Activated T-helper 2 cell treated with anti-CD3 and anti-CD28 coated beads, Interferon-gamma antibody, Interleukin-2, Interleukin-4, amounts not matched to agents 10 μg/mL and 5 μg/mL and 100 μg/mL, durations not matched to agents 14 hours and 24 hours and 36 hours (primary cell): ENCODE results near the gene ATP5F1A. TPM values are rescaled to one million over a fixed set of nuclear protein-coding genes. Genes with fewer than 3 reads are reported as not detected.
"Not testable (repeated sequence)": the region's sequence is repeated elsewhere in the genome, so short reads cannot be mapped to it uniquely, and the experiment has no call there.

Experiments
- DNase-seq: peaks from one replicate; pipeline ENCODE4 v3.0.0; 2021; ENCODE audit warnings: low spot score
- H3K27ac Mint-ChIP-seq: one replicate; pipeline ENCODE4 v1.8.0; 2021; ENCODE audit warnings: mixed read lengths
- H3K27me3 Mint-ChIP-seq: one replicate; pipeline ENCODE4 v1.8.0; 2021; ENCODE audit warnings: low read depth, mixed read lengths
- H3K36me3 Mint-ChIP-seq: one replicate; pipeline ENCODE4 v1.8.0; 2021; ENCODE audit warnings: low read depth, mixed read lengths
- H3K4me1 Mint-ChIP-seq: one replicate; pipeline ENCODE4 v1.8.0; 2021; ENCODE audit warnings: low read depth, mixed read lengths
- H3K4me3 Mint-ChIP-seq: one replicate; pipeline ENCODE4 v1.8.0; 2021; ENCODE audit warnings: low read depth, mild to moderate bottlenecking, moderate library complexity, mixed read lengths
- H3K9me3 Mint-ChIP-seq: one replicate; pipeline ENCODE4 v1.8.0; 2021; ENCODE audit warnings: mixed read lengths
- intact Hi-C: fragments of 100-400 bp; cut with micrococcal nuclease; formaldehyde crosslinking; loops from one replicate; pipeline ENCODE4 v1.15.1; 2023
- total RNA-seq: library from RNA; stranded (reverse); gene quantifications from 2 replicates; pipeline ENCODE4 v1.2.3, GENCODE V29; 2022

Gene ATP5F1A
- total RNA-seq, 1 donor from 2014 or later = 441 TPM

DNA sequence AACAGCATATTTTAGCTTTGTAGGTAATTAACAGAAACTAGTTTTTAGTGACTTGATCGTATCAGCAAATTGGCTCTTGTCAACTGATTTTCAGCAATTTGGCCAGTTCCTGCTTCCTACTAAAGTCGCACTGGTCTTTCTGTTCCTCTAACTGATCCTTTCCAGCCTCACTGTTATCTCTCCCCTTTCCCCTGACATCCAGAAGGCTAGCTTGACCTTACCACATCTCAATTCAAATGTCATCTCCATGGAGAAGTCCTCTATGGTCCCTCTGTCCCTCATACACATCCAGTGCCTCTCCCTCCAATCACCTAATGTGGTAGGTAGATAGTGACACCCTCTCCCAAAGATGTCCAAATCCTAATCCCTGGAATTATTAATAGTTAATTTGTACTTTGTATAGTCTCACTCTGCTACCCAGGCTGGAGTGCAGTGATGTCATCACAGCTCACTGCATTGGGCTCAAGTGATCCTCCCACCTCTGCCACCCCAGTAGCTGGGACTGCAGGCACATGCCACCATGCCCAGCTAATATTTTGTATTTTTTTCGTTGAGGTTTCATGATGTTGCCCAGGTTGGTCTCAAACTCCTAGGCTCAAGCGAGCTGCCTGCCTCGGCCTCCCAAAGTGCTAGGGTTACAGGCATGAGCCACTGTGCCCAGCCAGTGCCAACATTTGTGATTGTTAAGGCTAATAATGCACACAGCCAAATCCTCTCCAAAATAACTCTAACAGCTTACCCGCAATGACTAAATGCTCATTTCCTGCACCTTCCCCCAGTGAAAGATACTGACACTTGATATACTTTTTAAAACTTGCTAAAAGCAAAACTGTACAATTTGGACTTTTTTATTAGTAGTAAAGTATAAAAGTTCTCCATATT lies 42.9 kb downstream of the ATP5F1A start:
- Mint-ChIP-seq H3K27me3 (no peaks in the 10 kb centered on the region), H3K4me1 (peaks cover 46% of the 10 kb centered on the region), H3K4me3 (peak overlapping the region; percentile 54), H3K27ac (peak overlapping the region; percentile 85), H3K9me3 (no peaks in the 10 kb centered on the region), H3K36me3 (peaks cover 26% of the 10 kb centered on the region)
- intact Hi-C loops = loop anchor here (5.0 kb wide), 2 partner anchors 43 to 368 kb away; no protein-coding TSS in a partner anchor
- no peak for DNase-seq

DNA sequence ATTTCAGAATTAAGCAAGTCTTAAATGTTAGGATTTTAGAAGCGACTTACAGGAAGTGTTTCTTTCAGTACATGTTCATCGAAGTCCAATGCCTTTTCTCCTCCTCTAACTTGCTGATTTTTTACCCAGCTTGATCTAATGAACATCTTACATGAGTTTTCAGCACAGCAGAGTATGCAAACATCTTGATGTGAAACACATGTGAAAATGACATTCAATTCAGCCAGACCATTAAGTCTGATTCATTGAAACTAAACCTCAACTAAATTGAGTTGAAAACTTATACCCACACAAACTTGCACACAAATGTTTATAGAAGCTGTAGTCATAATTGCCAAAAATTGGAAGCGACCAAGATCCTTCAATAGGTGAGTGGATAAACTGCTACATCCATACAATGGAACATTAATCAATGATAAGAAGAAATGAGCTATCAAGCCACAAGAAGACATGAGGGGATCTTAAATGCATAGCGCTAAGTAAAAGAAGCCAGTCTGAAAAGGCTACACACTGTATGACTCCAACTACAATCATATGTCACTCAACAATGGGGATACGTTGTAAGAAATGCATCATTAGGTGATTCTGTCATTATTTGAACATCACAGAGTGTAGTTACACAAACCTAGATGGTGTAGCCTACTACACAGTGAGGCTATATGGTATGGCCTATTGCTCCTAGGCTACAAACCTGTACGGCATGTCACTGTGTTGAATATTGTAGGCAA lies 44.6 kb downstream of the ATP5F1A start:
- H3K4me1 Mint-ChIP-seq = peaks cover 46% of the 10 kb centered on the region
- DNase-seq = no peak
- H3K9me3 Mint-ChIP-seq = no peaks in the 10 kb centered on the region
- H3K4me3 Mint-ChIP-seq = no peak overlapping the region
- H3K36me3 Mint-ChIP-seq = peaks cover 26% of the 10 kb centered on the region
- peak overlapping the region; percentile 13 for H3K27ac Mint-ChIP-seq
- H3K27me3 Mint-ChIP-seq = no peaks in the 10 kb centered on the region
- intact Hi-C loops = loop anchor here (1.0 to 5.0 kb wide), 3 partner anchors 16 to 366 kb away; no protein-coding TSS in a partner anchor

DNA sequence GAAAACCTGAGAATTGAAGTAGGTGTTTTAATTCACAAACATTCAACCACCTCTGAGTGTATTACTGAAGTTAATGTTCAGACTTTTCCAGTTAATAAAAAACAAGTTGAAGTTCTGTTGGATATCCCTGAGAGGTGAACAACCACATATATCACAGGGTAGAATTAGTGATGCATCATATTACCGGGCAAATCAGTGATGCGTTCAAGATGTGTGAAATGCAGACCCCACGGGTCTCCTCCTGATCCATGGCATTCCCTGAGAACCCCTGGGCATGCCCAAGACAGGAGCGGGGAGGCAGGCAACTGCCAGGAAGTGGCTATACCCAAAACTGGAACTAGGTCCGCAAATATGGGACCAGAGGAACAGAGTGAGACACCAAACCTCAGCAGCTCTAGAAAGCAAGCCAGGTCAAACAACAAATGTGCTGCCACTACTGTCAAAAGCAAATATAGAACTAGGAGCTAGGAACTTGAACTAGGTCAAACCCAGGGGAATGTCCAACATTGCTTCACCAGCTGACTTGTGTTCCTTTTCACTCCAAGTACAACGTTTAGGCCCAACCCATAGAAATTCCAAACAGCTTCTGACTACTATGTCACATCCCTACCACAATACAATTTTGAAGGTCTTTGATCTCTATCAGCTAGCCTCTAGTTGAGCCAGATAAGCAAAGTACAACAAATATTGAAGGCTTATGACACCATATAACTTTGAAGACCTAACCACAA lies 46.2 kb downstream of the ATP5F1A start:
- Mint-ChIP-seq H3K27ac (no peak overlapping the region), H3K9me3 (no peaks in the 10 kb centered on the region), H3K27me3 (no peaks in the 10 kb centered on the region), H3K4me1 (peaks cover 50% of the 10 kb centered on the region), H3K4me3 (no peak overlapping the region), H3K36me3 (peaks cover 26% of the 10 kb centered on the region)
- no peak for DNase-seq
- intact Hi-C loops = loop anchor here (5.0 kb wide), 2 partner anchors 40 to 365 kb away; no protein-coding TSS in a partner anchor

DNA sequence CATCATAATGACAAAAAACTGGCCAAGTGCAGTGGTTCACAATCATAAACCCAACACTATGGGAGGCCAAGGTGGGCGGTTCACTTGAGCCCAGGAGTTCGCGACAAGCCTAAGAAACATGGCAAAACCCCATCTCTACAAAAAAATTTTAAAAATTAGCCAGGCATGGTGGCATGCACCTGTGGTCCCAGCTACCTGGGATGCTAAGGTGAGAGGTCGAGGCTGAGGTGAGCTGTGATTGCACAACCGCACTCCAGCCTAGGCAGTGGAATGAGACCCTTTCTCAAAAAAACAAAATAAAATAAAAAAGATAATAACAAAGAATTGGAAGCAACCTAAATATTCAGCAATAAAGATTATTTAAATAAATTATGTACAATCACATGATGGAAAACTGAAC lies 47.8 kb downstream of the ATP5F1A start:
- Mint-ChIP-seq H3K9me3 (no peaks in the 10 kb centered on the region), H3K27ac (no peak overlapping the region), H3K27me3 (no peaks in the 10 kb centered on the region), H3K36me3 (peaks cover 22% of the 10 kb centered on the region), H3K4me1 (peaks cover 38% of the 10 kb centered on the region), H3K4me3 (no peak overlapping the region)
- DNase-seq = no peak
- intact Hi-C loops = loop anchor here (5.0 kb wide), 2 partner anchors 38 to 363 kb away; no protein-coding TSS in a partner anchor

DNA sequence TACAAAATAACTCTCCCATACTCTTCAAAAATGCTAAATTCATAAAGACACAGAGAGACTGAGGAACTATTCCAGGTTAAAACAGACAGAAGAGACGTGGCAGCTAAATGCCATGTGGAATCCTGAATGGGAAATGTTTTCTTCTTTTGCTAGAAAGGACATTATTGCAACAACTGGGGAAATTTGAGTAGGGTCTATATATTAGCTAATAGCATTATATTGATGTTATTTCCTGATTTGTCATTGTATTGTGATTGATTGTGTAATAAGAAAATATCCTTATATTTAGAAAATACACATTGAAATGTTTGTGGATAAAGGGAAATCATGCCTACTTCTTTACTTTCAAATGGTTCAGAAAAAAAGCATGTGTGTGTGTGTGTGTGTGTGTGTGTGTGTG lies 49.5 kb downstream of the ATP5F1A start:
- intact Hi-C loops = no loop called here
- H3K9me3 Mint-ChIP-seq = no peaks in the 10 kb centered on the region

DNA sequence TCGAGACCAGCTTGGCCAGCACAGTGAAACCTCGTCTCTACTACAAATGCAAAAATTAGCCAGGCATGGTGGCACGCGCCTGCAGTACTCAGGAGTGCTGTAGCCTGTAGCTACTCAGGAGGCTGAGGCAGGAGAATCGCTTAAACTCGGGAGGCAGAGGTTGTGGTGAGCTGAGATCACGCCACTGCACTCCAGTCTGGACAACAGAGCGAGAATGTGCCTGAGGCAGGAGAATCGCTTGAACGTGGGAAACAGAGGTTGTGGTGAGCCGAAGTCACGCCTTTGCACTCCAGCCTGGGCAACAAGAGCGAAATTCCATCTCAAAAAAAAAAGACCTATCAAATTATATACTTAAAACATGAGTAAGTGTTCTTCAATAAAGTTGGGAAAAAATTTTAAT lies 50.7 kb downstream of the ATP5F1A start:
- Mint-ChIP-seq H3K36me3 (peaks cover 16% of the 10 kb centered on the region), H3K4me1 (peaks cover 28% of the 10 kb centered on the region)
- DNase-seq, H3K9me3 Mint-ChIP-seq, H3K27me3 Mint-ChIP-seq, intact Hi-C loops, H3K4me3 Mint-ChIP-seq, H3K27ac Mint-ChIP-seq: not testable (repeated sequence)

More for the DNA sequence above, 49.5 kb downstream of the ATP5F1A start:
- Mint-ChIP-seq H3K4me3 (no peak overlapping the region), H3K27ac (no peak overlapping the region), H3K27me3 (no peaks in the 10 kb centered on the region), H3K4me1 (peaks cover 28% of the 10 kb centered on the region), H3K36me3 (peaks cover 23% of the 10 kb centered on the region)
- no peak for DNase-seq

DNA sequence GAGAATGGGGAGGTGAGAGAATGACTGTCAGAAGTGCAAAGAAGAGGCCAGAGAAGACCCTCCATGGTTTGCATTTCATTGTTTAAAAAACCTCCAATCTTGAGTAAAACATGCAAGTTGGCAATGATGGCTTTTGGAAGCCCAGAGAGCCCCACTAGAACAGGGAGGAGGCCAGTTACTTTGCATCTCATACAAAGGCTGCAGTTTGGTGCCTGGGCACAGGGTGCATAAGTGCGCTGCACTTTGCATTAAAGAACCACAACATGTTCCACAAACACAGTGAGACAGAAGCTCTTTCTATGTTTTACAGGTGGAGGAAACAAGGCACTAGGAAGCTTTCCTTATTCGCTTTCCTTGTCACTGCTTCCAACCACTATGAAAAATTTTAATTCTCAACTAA lies 51.4 kb downstream of the ATP5F1A start:
- H3K9me3 Mint-ChIP-seq = no peaks in the 10 kb centered on the region
- H3K27me3 Mint-ChIP-seq = no peaks in the 10 kb centered on the region
- H3K4me3 Mint-ChIP-seq = no peak overlapping the region
- H3K36me3 Mint-ChIP-seq = peaks cover 13% of the 10 kb centered on the region
- intact Hi-C loops = no loop called here
- no peak for DNase-seq
- peaks cover 30% of the 10 kb centered on the region for H3K4me1 Mint-ChIP-seq
- no peak overlapping the region for H3K27ac Mint-ChIP-seq

DNA sequence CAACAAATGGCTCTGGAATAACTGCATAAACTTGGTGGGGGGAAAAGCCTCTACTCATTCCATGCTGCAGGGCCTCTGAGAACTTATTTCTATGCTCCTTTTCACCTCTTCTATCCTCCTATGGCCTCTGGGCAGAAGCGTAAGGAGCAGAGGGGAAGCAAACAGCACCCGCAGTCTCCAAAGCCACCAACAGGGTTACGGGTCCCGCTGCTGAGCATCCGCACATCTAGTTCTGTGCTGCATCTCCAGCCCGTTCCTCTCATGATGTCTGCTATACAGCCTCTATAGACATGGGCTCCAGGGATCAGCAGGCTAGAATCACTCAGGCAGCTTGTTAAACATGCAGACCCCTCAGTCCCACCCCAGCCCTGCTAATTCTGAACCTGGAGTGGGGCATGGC lies 52.0 kb downstream of the ATP5F1A start:
- no peaks in the 10 kb centered on the region for H3K9me3 Mint-ChIP-seq
- intact Hi-C loops = no loop called here
- H3K36me3 Mint-ChIP-seq = peaks cover 9% of the 10 kb centered on the region
- DNase-seq = no peak
- no peaks in the 10 kb centered on the region for H3K27me3 Mint-ChIP-seq
- peaks cover 28% of the 10 kb centered on the region for H3K4me1 Mint-ChIP-seq
- no peak overlapping the region for H3K4me3 Mint-ChIP-seq
- H3K27ac Mint-ChIP-seq = no peak overlapping the region

DNA sequence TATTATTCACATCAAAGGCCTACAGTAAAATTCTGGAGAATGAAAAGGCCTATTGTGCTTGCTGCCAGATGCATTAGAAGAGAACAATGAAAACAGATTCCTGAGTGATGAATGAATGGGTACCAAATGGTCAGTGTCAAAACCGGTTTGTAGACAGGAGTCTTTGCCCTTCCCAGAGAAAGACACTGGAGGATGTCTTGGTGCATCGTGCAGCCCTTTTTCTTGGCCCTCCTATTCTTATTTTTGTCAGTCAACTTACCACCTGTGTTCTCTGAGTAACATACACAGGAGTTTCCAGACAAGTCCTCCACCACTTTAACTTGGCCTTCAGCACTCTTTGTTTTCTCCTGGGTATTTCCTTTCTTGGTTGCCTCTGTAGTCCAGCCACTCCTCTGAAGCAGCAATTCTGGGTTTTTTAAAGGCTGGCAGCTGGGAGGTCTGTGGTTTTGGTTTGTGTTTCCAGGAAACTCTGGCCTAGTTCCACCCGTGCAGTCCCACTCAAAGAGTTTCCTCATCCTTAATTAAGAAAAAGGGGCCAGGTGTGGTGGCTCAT lies 55.4 kb downstream of the ATP5F1A start:
- Mint-ChIP-seq H3K4me3 (no peak overlapping the region), H3K27me3 (no peaks in the 10 kb centered on the region), H3K9me3 (no peaks in the 10 kb centered on the region), H3K27ac (peak overlapping the region; percentile 5), H3K4me1 (peaks cover 40% of the 10 kb centered on the region), H3K36me3 (peaks cover 22% of the 10 kb centered on the region)
- intact Hi-C loops = loop anchor here (5.0 kb wide), 1 partner anchor 45 kb away; no protein-coding TSS in a partner anchor
- peak; percentile 17 for DNase-seq

DNA sequence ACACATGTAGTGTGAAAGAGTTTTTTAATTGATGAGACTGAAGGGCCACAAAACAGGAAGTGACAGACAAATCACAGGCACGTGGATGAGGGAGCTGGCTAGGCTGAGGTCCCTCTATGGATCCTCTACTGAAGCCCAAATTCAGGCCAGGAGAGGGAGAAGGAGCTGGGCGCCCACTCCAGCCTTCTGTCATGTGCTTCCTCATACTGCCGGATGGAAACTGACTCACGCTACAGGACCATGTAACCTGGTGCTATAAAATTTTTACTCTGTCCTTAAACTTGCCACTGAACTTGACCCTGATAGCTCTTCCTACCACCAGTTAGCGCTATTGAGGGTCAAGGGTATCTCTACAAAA lies 57.4 kb downstream of the ATP5F1A start:
- Mint-ChIP-seq H3K27me3 (no peaks in the 10 kb centered on the region), H3K36me3 (peaks cover 26% of the 10 kb centered on the region), H3K27ac (peak overlapping the region; percentile 14), H3K9me3 (no peaks in the 10 kb centered on the region), H3K4me1 (peaks cover 40% of the 10 kb centered on the region), H3K4me3 (no peak overlapping the region)
- intact Hi-C loops = loop anchor here (5.0 kb wide), 1 partner anchor 43 kb away; no protein-coding TSS in a partner anchor
- DNase-seq = no peak

DNA sequence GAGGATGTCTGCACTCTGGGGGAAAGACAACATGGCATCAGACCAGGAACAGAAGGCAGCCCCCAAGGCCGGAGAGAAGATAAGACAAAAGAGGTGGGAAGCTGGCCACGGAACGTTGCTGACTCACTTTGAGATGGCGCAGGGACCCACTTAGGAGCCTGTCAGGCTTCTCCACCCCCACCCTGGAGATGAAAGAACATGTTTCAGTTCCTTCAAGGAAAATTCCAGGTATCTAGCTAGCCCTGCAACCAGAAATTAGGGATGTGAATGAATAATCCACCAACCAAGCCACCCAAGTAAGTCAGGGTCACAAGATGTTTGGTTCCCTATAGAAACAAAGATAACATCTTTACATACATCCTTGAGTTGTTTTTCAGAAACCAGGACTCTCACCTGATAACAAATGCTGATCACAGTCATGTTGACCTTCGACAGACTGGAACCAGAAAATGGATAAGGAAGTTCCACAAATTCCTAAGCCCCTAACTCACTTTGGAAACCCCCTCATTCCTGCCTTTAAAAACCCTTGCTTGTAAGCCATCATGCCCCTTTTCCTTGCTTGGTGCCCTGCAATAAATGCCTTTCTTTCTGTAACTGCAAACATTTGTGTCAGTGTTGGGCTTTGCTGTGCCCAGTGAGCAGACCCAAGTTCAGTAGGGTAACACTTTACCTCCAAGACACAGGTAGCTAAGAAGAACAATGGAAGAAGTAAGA lies 57.9 kb downstream of the ATP5F1A start:
- no peaks in the 10 kb centered on the region for H3K27me3 Mint-ChIP-seq
- no peak for DNase-seq
- intact Hi-C loops = loop anchor here (5.0 kb wide), 1 partner anchor 43 kb away; no protein-coding TSS in a partner anchor
- no peak overlapping the region for H3K4me3 Mint-ChIP-seq
- H3K4me1 Mint-ChIP-seq = peaks cover 42% of the 10 kb centered on the region
- H3K36me3 Mint-ChIP-seq = peaks cover 30% of the 10 kb centered on the region
- H3K9me3 Mint-ChIP-seq = no peaks in the 10 kb centered on the region
- H3K27ac Mint-ChIP-seq = peak overlapping the region; percentile 14
